ENCODE results near the gene NUP155.

The NUP155 gene

DNA sequence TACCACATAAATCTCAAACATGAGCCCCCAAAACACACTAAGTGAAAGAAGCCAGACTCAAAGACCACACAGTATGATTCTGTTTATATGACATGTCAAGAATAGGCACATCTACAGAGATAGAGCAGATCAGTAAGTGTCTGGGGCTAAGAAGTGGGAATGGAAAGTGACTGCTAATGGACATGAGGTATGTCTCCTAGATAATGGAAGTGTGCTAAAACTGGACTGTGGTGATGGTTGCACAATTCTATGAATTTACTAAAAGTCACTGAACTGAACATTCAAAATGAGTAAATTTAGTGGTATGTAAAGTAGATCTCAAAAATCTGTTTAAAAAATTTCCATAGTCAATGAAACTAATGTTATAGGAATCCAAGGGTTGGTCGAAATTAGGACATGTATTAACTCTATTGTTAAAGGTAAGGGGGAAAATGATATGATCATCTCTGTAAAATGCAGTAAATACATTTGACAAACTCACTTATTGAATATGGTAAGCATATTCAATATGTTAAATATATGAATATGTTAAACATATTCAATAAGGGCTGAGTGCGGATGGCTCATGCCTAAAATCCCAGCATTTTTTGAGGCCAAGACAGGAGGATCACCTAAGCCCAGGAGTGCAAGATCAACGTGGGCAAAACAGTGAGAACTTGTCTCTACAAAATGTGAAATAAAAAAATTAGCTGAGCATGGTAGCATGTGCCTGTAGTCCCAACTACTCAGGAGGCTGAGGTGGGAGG is 51.7 kb downstream of the NUP155 start:
- Histone ChIP-seq H3K27ac (ENCODE audit: extremely low read depth, low read depth, low read length) (no peak overlapping the region), H3K36me3 (ENCODE audit: control insufficient read depth in 2 of 2, insufficient read depth in 1 of 2, low read length in 2 of 2) (peaks cover 87 to 90% of the 10 kb centered on the region in 2 experiments), H3K4me3 (ENCODE audit: low read depth, low read length) (no peak overlapping the region), H3K4me1 (ENCODE audit: control insufficient read depth, insufficient read depth, low read length) (no peaks in the 10 kb centered on the region), H3K9me3 (ENCODE audit: control insufficient read depth, insufficient read depth, low read depth, low read length) (no peaks in the 10 kb centered on the region)
- TF ChIP-seq, protein P1, sequence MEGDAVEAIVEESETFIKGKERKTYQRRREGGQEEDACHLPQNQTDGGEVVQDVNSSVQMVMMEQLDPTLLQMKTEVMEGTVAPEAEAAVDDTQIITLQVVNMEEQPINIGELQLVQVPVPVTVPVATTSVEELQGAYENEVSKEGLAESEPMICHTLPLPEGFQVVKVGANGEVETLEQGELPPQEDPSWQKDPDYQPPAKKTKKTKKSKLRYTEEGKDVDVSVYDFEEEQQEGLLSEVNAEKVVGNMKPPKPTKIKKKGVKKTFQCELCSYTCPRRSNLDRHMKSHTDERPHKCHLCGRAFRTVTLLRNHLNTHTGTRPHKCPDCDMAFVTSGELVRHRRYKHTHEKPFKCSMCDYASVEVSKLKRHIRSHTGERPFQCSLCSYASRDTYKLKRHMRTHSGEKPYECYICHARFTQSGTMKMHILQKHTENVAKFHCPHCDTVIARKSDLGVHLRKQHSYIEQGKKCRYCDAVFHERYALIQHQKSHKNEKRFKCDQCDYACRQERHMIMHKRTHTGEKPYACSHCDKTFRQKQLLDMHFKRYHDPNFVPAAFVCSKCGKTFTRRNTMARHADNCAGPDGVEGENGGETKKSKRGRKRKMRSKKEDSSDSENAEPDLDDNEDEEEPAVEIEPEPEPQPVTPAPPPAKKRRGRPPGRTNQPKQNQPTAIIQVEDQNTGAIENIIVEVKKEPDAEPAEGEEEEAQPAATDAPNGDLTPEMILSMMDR (tag by site-specific recombination; IDR thresholded peaks at IDR 0.05), result no peak
- TF ChIP-seq ZNF341 (tag by site-specific recombination; IDR thresholded peaks at IDR 0.05; ENCODE audit: low read depth) (no peak), ZBTB17 (tag by site-specific recombination; IDR thresholded peaks at IDR 0.05) (no peak), FEZF1 (tag by site-specific recombination; IDR thresholded peaks at IDR 0.05) (no peak), ZIC2 (tag by site-specific recombination; IDR thresholded peaks at IDR 0.05) (no peak), ZNF610 (tag by site-specific recombination; IDR thresholded peaks at IDR 0.05; ENCODE audit: borderline replicate concordance) (no peak), ZNF350 (tag by site-specific recombination; IDR thresholded peaks at IDR 0.05) (no peak), ZBTB1 (tag by site-specific recombination; IDR thresholded peaks at IDR 0.05) (no peak), KLF7 (tag by site-specific recombination; IDR thresholded peaks at IDR 0.05; ENCODE audit: borderline replicate concordance) (no peak), ZNF292 (tag by site-specific recombination; IDR thresholded peaks at IDR 0.05; ENCODE audit: borderline replicate concordance, low read depth) (no peak), ZFP37 (tag by site-specific recombination; IDR thresholded peaks at IDR 0.05) (no peak), BCL11B (tag by site-specific recombination; IDR thresholded peaks at IDR 0.05; ENCODE audit: low read depth) (no peak), ZNF530 (tag by site-specific recombination; IDR thresholded peaks at IDR 0.05; ENCODE audit: low read depth) (no peak)
- TF ChIP-seq, protein P2, sequence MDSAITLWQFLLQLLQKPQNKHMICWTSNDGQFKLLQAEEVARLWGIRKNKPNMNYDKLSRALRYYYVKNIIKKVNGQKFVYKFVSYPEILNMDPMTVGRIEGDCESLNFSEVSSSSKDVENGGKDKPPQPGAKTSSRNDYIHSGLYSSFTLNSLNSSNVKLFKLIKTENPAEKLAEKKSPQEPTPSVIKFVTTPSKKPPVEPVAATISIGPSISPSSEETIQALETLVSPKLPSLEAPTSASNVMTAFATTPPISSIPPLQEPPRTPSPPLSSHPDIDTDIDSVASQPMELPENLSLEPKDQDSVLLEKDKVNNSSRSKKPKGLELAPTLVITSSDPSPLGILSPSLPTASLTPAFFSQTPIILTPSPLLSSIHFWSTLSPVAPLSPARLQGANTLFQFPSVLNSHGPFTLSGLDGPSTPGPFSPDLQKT (IDR thresholded peaks at IDR 0.05; ENCODE audit: borderline replicate concordance, low read depth, low read length), result no peak
- TF ChIP-seq, protein P3, sequence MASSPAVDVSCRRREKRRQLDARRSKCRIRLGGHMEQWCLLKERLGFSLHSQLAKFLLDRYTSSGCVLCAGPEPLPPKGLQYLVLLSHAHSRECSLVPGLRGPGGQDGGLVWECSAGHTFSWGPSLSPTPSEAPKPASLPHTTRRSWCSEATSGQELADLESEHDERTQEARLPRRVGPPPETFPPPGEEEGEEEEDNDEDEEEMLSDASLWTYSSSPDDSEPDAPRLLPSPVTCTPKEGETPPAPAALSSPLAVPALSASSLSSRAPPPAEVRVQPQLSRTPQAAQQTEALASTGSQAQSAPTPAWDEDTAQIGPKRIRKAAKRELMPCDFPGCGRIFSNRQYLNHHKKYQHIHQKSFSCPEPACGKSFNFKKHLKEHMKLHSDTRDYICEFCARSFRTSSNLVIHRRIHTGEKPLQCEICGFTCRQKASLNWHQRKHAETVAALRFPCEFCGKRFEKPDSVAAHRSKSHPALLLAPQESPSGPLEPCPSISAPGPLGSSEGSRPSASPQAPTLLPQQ (tag by site-specific recombination; IDR thresholded peaks at IDR 0.05), result no peak
- TF ChIP-seq, protein P4, sequence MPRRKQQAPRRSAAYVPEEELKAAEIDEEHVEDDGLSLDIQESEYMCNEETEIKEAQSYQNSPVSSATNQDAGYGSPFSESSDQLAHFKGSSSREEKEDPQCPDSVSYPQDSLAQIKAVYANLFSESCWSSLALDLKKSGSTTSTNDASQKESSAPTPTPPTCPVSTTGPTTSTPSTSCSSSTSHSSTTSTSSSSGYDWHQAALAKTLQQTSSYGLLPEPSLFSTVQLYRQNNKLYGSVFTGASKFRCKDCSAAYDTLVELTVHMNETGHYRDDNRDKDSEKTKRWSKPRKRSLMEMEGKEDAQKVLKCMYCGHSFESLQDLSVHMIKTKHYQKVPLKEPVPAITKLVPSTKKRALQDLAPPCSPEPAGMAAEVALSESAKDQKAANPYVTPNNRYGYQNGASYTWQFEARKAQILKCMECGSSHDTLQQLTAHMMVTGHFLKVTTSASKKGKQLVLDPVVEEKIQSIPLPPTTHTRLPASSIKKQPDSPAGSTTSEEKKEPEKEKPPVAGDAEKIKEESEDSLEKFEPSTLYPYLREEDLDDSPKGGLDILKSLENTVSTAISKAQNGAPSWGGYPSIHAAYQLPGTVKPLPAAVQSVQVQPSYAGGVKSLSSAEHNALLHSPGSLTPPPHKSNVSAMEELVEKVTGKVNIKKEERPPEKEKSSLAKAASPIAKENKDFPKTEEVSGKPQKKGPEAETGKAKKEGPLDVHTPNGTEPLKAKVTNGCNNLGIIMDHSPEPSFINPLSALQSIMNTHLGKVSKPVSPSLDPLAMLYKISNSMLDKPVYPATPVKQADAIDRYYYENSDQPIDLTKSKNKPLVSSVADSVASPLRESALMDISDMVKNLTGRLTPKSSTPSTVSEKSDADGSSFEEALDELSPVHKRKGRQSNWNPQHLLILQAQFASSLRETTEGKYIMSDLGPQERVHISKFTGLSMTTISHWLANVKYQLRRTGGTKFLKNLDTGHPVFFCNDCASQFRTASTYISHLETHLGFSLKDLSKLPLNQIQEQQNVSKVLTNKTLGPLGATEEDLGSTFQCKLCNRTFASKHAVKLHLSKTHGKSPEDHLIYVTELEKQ (tag by site-specific recombination; IDR thresholded peaks at IDR 0.05; ENCODE audit: borderline replicate concordance), result no peak
- TF ChIP-seq, protein P5, sequence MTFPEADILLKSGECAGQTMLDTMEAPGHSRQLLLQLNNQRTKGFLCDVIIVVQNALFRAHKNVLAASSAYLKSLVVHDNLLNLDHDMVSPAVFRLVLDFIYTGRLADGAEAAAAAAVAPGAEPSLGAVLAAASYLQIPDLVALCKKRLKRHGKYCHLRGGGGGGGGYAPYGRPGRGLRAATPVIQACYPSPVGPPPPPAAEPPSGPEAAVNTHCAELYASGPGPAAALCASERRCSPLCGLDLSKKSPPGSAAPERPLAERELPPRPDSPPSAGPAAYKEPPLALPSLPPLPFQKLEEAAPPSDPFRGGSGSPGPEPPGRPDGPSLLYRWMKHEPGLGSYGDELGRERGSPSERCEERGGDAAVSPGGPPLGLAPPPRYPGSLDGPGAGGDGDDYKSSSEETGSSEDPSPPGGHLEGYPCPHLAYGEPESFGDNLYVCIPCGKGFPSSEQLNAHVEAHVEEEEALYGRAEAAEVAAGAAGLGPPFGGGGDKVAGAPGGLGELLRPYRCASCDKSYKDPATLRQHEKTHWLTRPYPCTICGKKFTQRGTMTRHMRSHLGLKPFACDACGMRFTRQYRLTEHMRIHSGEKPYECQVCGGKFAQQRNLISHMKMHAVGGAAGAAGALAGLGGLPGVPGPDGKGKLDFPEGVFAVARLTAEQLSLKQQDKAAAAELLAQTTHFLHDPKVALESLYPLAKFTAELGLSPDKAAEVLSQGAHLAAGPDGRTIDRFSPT (tag by site-specific recombination; IDR thresholded peaks at IDR 0.05), result no peak
- TF ChIP-seq, protein P6, sequence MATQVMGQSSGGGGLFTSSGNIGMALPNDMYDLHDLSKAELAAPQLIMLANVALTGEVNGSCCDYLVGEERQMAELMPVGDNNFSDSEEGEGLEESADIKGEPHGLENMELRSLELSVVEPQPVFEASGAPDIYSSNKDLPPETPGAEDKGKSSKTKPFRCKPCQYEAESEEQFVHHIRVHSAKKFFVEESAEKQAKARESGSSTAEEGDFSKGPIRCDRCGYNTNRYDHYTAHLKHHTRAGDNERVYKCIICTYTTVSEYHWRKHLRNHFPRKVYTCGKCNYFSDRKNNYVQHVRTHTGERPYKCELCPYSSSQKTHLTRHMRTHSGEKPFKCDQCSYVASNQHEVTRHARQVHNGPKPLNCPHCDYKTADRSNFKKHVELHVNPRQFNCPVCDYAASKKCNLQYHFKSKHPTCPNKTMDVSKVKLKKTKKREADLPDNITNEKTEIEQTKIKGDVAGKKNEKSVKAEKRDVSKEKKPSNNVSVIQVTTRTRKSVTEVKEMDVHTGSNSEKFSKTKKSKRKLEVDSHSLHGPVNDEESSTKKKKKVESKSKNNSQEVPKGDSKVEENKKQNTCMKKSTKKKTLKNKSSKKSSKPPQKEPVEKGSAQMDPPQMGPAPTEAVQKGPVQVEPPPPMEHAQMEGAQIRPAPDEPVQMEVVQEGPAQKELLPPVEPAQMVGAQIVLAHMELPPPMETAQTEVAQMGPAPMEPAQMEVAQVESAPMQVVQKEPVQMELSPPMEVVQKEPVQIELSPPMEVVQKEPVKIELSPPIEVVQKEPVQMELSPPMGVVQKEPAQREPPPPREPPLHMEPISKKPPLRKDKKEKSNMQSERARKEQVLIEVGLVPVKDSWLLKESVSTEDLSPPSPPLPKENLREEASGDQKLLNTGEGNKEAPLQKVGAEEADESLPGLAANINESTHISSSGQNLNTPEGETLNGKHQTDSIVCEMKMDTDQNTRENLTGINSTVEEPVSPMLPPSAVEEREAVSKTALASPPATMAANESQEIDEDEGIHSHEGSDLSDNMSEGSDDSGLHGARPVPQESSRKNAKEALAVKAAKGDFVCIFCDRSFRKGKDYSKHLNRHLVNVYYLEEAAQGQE (tag by site-specific recombination; IDR thresholded peaks at IDR 0.05), result no peak
- POLR2A ChIA-PET, result interaction anchor here (1.2 kb wide), 1 partner anchor 52 kb away, joined by 3 read pairs; no protein-coding TSS in a partner anchor
- CTCF ChIA-PET, result interaction anchor here (0.7 kb wide), 1 partner anchor 23 kb away, joined by 5 read pairs; no protein-coding TSS in a partner anchor
